A549 (cell line): ENCODE results near the gene SYK. TPM values are rescaled to one million over a fixed set of nuclear protein-coding genes. Genes with fewer than 3 reads are reported as not detected.

Experiments
- ATAC-seq, 2 experiments: fragments of 200-7000 bp in 1 of 2; fragments of >200 bp in 1 of 2; cut with Nextera tagmentation in 1 of 2; cut with Tn5 transposase in 1 of 2; 3 replicates each; pipeline versions ENCODE4 v1.8.0 to v1.9.1; 2018 to 2020; ENCODE audit warnings: mild to moderate bottlenecking in 1 of 2, moderate library complexity in 1 of 2
- CTCF ChIA-PET: fragments of 300-600 bp; sonication (Branson Sonifier 250); formaldehyde crosslinking; extraction: SDS; loops from one replicate; lab custom pipeline; 2021; ENCODE audit warnings: antibody characterized with exemption, inconsistent platforms; lab: Yijun Ruan, JAX
- POLR2A ChIA-PET: fragments of 350-600 bp; formaldehyde crosslinking; extraction: SDS; loops from one replicate; lab custom pipeline; 2021; ENCODE audit warnings: antibody characterized with exemption, inconsistent platforms; lab: Yijun Ruan, JAX
- DNase-seq, 2 experiments: peaks; one replicate each; pipeline versions ENCODE4 v3.0.0 to v3.0.0-alpha.2; 2011 to 2016; ENCODE audit warnings: low read depth in 1 of 2, low spot score in 1 of 2
- FAIRE-seq: peaks from 2 replicates; lab custom pipeline; 2011; peaks lifted over from hg19 to GRCh38; lab: Jason Lieb, UNC
- H3K27ac ChIP-seq, 2 experiments: fragments of >200 bp; sonication (Bioruptor Twin); formaldehyde crosslinking; 3 replicates each; pipeline ENCODE4 v1.5.1; 2016 to 2017
- H3K4me1 ChIP-seq: fragments of >200 bp; sonication (Bioruptor Twin); formaldehyde crosslinking; 3 replicates; pipeline ENCODE4 v1.6.1; 2016
- H3K4me2 ChIP-seq: fragments of >200 bp; sonication (Bioruptor Twin); formaldehyde crosslinking; 3 replicates; pipeline ENCODE4 v1.6.1; 2016
- H3K4me3 ChIP-seq: fragments of >200 bp; sonication (Bioruptor Twin); formaldehyde crosslinking; 3 replicates; pipeline ENCODE4 v1.5.1; 2016
- H3K9me3 ChIP-seq: fragments of >200 bp; sonication (Bioruptor Twin); formaldehyde crosslinking; 3 replicates; pipeline ENCODE4 v1.6.1; 2016
- CBX2 ChIP-seq: fragments of 200-600 bp; sonication (generic); IDR thresholded peaks from 2 replicates; pipeline ENCODE4 v1.6.1; 2016; ENCODE audit warnings: low read depth, mild to moderate bottlenecking, borderline replicate concordance
- E2F6 ChIP-seq: IDR thresholded peaks from 2 replicates; pipeline ENCODE4 v1.6.1; 2012; ENCODE audit warnings: low read depth, borderline replicate concordance
- EHMT2 ChIP-seq: fragments of 200-600 bp; sonication (generic); IDR thresholded peaks from 2 replicates; pipeline ENCODE4 v1.6.1; 2016; ENCODE audit warnings: antibody characterized with exemption, low read depth, mild to moderate bottlenecking, moderate library complexity
- EP300 ChIP-seq, 2 experiments: fragments of >200 bp; sonication (Bioruptor Twin); formaldehyde crosslinking; IDR thresholded peaks; 2 replicates in 1 of 2; 3 replicates in 1 of 2; pipeline ENCODE4 v1.6.1; 2016 to 2017
- ESRRA ChIP-seq: fragments of 150-350 bp; IDR thresholded peaks from 2 replicates; pipeline ENCODE4 v1.6.1; 2014; ENCODE audit warnings: mild to moderate bottlenecking, low read length, borderline replicate concordance
- FOSL2 ChIP-seq, 2 experiments: fragments of 450-650 bp in 1 of 2; fragments of >200 bp in 1 of 2; sonication (Bioruptor Twin) in 1 of 2; formaldehyde crosslinking; IDR thresholded peaks; 2 replicates each; pipeline versions ENCODE4 v1.5.0 to v1.6.1; 2016 to 2020; ENCODE audit warnings: mild to moderate bottlenecking in 1 of 2, moderate library complexity in 1 of 2
- FOXS1 ChIP-seq: fragments of 250-450 bp; sonication (Bioruptor Pico); IDR thresholded peaks from 2 replicates; pipeline ENCODE4 v1.5.0; 2020; ENCODE audit warnings: mild to moderate bottlenecking, moderate library complexity
- HDAC2 ChIP-seq: fragments of 200-600 bp; sonication (generic); IDR thresholded peaks from 2 replicates; pipeline ENCODE4 v1.6.1; 2016
- HOXB13 ChIP-seq: fragments of 250-450 bp; sonication (Bioruptor Pico); IDR thresholded peaks from 2 replicates; pipeline ENCODE4 v1.5.0; 2020; ENCODE audit warnings: low read depth, mild to moderate bottlenecking, moderate library complexity
- HOXB5 ChIP-seq: fragments of 250-450 bp; sonication (Bioruptor Pico); IDR thresholded peaks from 2 replicates; pipeline ENCODE4 v1.5.0; 2020; ENCODE audit warnings: mild to moderate bottlenecking, moderate library complexity
- JUN ChIP-seq, 2 experiments: fragments of >200 bp; sonication (Bioruptor Twin); formaldehyde crosslinking; IDR thresholded peaks; 2 replicates in 1 of 2; 3 replicates in 1 of 2; pipeline ENCODE4 v1.6.1; 2016 to 2017
- JUNB ChIP-seq: fragments of >200 bp; sonication (Bioruptor Twin); formaldehyde crosslinking; IDR thresholded peaks from 2 replicates; pipeline ENCODE4 v1.6.1; 2016
- MAX ChIP-seq: IDR thresholded peaks from 2 replicates; pipeline ENCODE4 v1.6.1; 2012
- NPAS2 ChIP-seq: fragments of 250-450 bp; sonication (Bioruptor Pico); IDR thresholded peaks from 2 replicates; pipeline ENCODE4 v1.8.0; 2022; ENCODE audit warnings: mild to moderate bottlenecking, moderate library complexity, borderline replicate concordance
- PBX3 ChIP-seq: IDR thresholded peaks from 2 replicates; pipeline ENCODE4 v1.6.1; 2012
- PHF8 ChIP-seq: fragments of 200-600 bp; sonication (generic); IDR thresholded peaks from 2 replicates; pipeline ENCODE4 v1.6.1; 2016; ENCODE audit warnings: low read depth, mild to moderate bottlenecking, antibody characterized with exemption, moderate library complexity, borderline replicate concordance
- POLR2A ChIP-seq: IDR thresholded peaks from 2 replicates; pipeline ENCODE4 v1.6.1; 2012; ENCODE audit warnings: mild to moderate bottlenecking, low read length
- RAD21 ChIP-seq, 2 experiments: fragments of >200 bp in 1 of 2; sonication (Bioruptor Twin) in 1 of 2; formaldehyde crosslinking in 1 of 2; IDR thresholded peaks in 1 of 2; conservative IDR thresholded peaks in 1 of 2; 2 replicates in 1 of 2; 3 replicates in 1 of 2; pipeline ENCODE4 v1.6.1; 2012 to 2018; ENCODE audit warnings: inconsistent platforms in 1 of 2
- RARB ChIP-seq: fragments of 250-450 bp; sonication (Bioruptor Pico); IDR thresholded peaks from 2 replicates; pipeline ENCODE4 v1.8.0; 2021; ENCODE audit warnings: mild to moderate bottlenecking, moderate library complexity
- RCOR1 ChIP-seq: fragments of 150-350 bp; IDR thresholded peaks from 2 replicates; pipeline ENCODE4 v1.6.1; 2014; ENCODE audit warnings: antibody characterized with exemption, low read length, low read depth
- RNF2 ChIP-seq: fragments of 200-600 bp; sonication (generic); IDR thresholded peaks from 2 replicates; pipeline ENCODE4 v1.6.1; 2016; ENCODE audit warnings: low read depth, mild to moderate bottlenecking, antibody characterized with exemption, moderate library complexity, borderline replicate concordance
- TP53 ChIP-seq: fragments of 250-450 bp; sonication (Bioruptor Pico); IDR thresholded peaks from 2 replicates; pipeline ENCODE4 v1.5.0; 2021; ENCODE audit warnings: mild to moderate bottlenecking, moderate library complexity
- ZFP36 ChIP-seq: fragments of 450-650 bp; IDR thresholded peaks from 2 replicates; pipeline ENCODE4 v1.6.1; 2014; ENCODE audit warnings: borderline replicate concordance; ENCODE audit not compliant: partially characterized antibody
- ZSCAN20 ChIP-seq: fragments of 250-450 bp; sonication (Bioruptor Pico); IDR thresholded peaks from 2 replicates; pipeline ENCODE4 v1.8.0; 2022; ENCODE audit warnings: mild to moderate bottlenecking, moderate library complexity
- WGBS: methylation state at CpG from one replicate; pipeline ENCODE4 v1.1.6; 2017; ENCODE audit errors: missing lambda C conversion rate; 5-methylcytosine and 5-hydroxymethylcytosine counted together
- polyA plus RNA-seq, 4 experiments: library from polyadenylated mRNA; depleted of rRNA in 3 of 4; stranded (reverse); fragments of >200 nt; fragmentation: RNase III in 1 of 4; extraction: RNeasy Plus Mini Kit Qiagen cat#74134 plus additional on column Dnase treatment in 1 of 4; gene quantifications; 2 replicates in 3 of 4; 3 replicates in 1 of 4; pipeline ENCODE4 v1.2.3, GENCODE V29; 2011 to 2017

SYK gene
- polyA plus RNA-seq, 2 of the 4 experiments (the other 2 are of a cell fraction): 0.01 to 0.03 TPM

GRCh38 chr9:90842996-90843395 lies 41.4 kb downstream of the SYK start (continued):
- TF ChIP-seq MAX: no peak

- POLR2A ChIA-PET: no interaction called here
- TF ChIP-seq RNF2: no peak
- TF ChIP-seq RAD21 (conservative IDR thresholded peaks at IDR 0.05 in 1 of 2, IDR thresholded peaks at IDR 0.05 in 1 of 2): no peak
- TF ChIP-seq NPAS2 (CRISPR knock-in tag): no peak
- no peak for TF ChIP-seq TP53 (CRISPR knock-in tag)
- no peak for TF ChIP-seq JUNB
- no peak for TF ChIP-seq HDAC2
- TF ChIP-seq HOXB5 (CRISPR knock-in tag): no peak
- no peak for TF ChIP-seq HOXB13 (CRISPR knock-in tag)
- no peak for TF ChIP-seq CBX2
- TF ChIP-seq PHF8: no peak
- TF ChIP-seq FOXS1 (CRISPR knock-in tag): no peak
- no peak for TF ChIP-seq EP300 (IDR thresholded peaks at IDR 0.05)
- TF ChIP-seq EHMT2: no peak
- TF ChIP-seq POLR2A: no peak
- TF ChIP-seq RARB: no peak
- TF ChIP-seq ZFP36: no peak
- Histone ChIP-seq H3K4me3 (no peak overlapping the region), H3K9me3 (0 out of 3 replicates have a peak, but pooled peaks cover 2% of the 10 kb centered on the region), H3K4me1 (no peaks in the 10 kb centered on the region), H3K27ac (no peak overlapping the region), H3K4me2 (no peak overlapping the region)
- no peak for DNase-seq
- no peak for FAIRE-seq
- CTCF ChIA-PET: interaction anchor here (0.6 kb wide), 1 partner anchor 797 kb away, joined by 6 read pairs; no protein-coding TSS in a partner anchor
- ATAC-seq: no peak
- 61% methylated on average over 6 of the region's 6 CpGs for WGBS
Observed at GRCh38 chr9:90843525-90843924, 41.9 kb downstream of the SYK start.

- H3K4me3 ChIP-seq: no peak overlapping the region
- H3K4me1 ChIP-seq: no peaks in the 10 kb centered on the region
- FAIRE-seq: no peak
- no peak for ATAC-seq
- DNase-seq: no peak
- no peak overlapping the region for H3K4me2 ChIP-seq
- CTCF ChIA-PET: no interaction called here
- TF ChIP-seq E2F6: no peak
- no peak for TF ChIP-seq FOXS1 (CRISPR knock-in tag)
- no peak for TF ChIP-seq ESRRA
- no peak for TF ChIP-seq RCOR1
- POLR2A ChIA-PET: no interaction called here
- no peak overlapping the region for H3K27ac ChIP-seq
- H3K9me3 ChIP-seq: 0 out of 3 replicates have a peak, but pooled peaks cover 2% of the 10 kb centered on the region
Observed at GRCh38 chr9:90844326-90844725, 42.7 kb downstream of the SYK start.

GRCh38 chr9:90846770-90847419 lies 45.3 kb downstream of the SYK start:
- H3K4me1 ChIP-seq: no peaks in the 10 kb centered on the region
- ATAC-seq (no peak), FAIRE-seq (no peak), DNase-seq (no peak)
- CTCF ChIA-PET: interaction anchor here (0.5 to 1.5 kb wide), 4 partner anchors 15 to 1352 kb away, joined by 3 read pairs; no protein-coding TSS in a partner anchor
- 37% methylated on average over 6 of the region's 6 CpGs for WGBS
- no peak overlapping the region for H3K4me3 ChIP-seq
- no peak overlapping the region for H3K4me2 ChIP-seq
- 0 out of 3 replicates have a peak, but pooled peaks cover 2% of the 10 kb centered on the region for H3K9me3 ChIP-seq
- TF ChIP-seq PBX3 (no peak), FOSL2 (IDR thresholded peaks at IDR 0.05) (no peak), FOSL2 (CRISPR knock-in tag; IDR thresholded peaks at IDR 0.05) (no peak), TP53 (CRISPR knock-in tag) (no peak), ZSCAN20 (CRISPR knock-in tag) (no peak), JUN (IDR thresholded peaks at IDR 0.05) (no peak)
- POLR2A ChIA-PET: no interaction called here
- no peak overlapping the region for H3K27ac ChIP-seq
